Activated naive CD4-positive, alpha-beta T cell treated with anti-CD3 and anti-CD28 coated beads, Interleukin-2, amount 50 U/mL, for 24 hours (primary cell): ENCODE results near the gene CLDN16.

Experiments
- H3K27ac Mint-ChIP-seq: one replicate; pipeline ENCODE4 v1.8.0; 2021; ENCODE audit warnings: mild to moderate bottlenecking, mixed read lengths
- H3K27me3 Mint-ChIP-seq: one replicate; pipeline ENCODE4 v1.8.0; 2021; ENCODE audit warnings: mixed read lengths
- H3K36me3 Mint-ChIP-seq: one replicate; pipeline ENCODE4 v1.8.0; 2021; ENCODE audit warnings: mixed read lengths
- H3K4me1 Mint-ChIP-seq: one replicate; pipeline ENCODE4 v1.8.0; 2021; ENCODE audit warnings: mixed read lengths
- H3K4me3 Mint-ChIP-seq: one replicate; pipeline ENCODE4 v1.8.0; 2021; ENCODE audit warnings: mild to moderate bottlenecking, mixed read lengths
- H3K9me3 Mint-ChIP-seq: one replicate; pipeline ENCODE4 v1.8.0; 2021; ENCODE audit warnings: mixed read lengths

Gene CLDN16

DNA sequence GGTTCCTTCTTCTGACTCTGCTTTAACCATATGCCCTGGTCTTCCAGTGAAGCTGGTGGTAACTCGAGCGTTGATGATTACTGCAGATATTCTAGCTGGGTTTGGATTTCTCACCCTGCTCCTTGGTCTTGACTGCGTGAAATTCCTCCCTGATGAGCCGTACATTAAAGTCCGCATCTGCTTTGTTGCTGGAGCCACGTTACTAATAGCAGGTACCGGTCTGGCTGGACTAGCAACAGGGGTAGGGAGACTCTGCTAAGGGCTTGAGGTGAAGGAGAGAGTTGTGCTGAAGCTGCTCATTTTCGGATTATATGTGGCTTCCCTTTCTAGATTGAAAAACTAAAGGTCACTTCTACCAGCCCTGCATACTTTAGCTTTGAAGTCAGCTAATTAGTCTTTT is 16.8 kb downstream of the CLDN16 start:
- Mint-ChIP-seq H3K36me3 (no peaks in the 10 kb centered on the region), H3K4me3 (no peak overlapping the region), H3K27me3 (peaks cover 1% of the 10 kb centered on the region), H3K27ac (no peak overlapping the region), H3K4me1 (no peaks in the 10 kb centered on the region), H3K9me3 (no peaks in the 10 kb centered on the region)

DNA sequence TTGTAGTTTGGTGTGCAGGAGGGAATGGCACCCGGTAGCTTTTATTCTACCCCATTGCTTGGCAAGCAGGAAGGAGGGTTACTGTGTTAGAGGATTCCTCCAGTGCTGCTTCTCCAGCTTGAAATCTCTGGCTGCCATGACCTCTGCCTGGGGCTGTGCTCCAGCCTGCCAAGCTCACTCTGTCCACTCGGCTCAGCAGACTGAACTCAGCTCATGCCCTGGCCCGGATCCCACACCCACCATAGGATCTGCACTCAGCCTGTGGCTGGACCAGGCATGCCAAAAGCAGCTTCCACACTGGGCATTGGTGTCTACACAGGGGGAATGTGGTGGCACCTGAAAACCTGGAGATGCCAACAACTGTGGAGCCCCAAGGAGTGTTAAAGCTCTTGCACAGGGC is 26.3 kb downstream of the CLDN16 start:
- Mint-ChIP-seq H3K27me3 (no peaks in the 10 kb centered on the region), H3K4me3 (no peak overlapping the region), H3K9me3 (no peaks in the 10 kb centered on the region), H3K4me1 (no peaks in the 10 kb centered on the region), H3K27ac (no peak overlapping the region), H3K36me3 (no peaks in the 10 kb centered on the region)

DNA sequence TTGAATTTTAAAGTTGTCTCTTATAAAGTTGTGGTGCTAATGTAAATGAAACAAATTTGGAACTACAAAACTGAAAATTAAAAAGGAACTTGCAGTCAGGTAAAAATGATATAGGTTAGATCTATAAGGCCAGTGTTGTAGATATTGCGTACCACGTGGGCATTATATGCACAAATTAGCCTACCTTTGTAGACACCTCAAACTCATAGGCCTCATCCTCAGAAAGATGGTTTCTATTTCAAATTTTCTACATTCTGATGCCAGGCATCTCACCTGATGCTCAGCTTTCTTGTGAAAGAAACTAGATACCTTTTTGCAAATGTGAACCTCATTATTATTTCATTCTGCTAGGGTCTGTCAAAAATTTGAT is 36.1 kb downstream of the CLDN16 start:
- Mint-ChIP-seq H3K27ac (no peak overlapping the region), H3K4me1 (peaks cover 9% of the 10 kb centered on the region), H3K4me3 (no peak overlapping the region), H3K36me3 (no peaks in the 10 kb centered on the region), H3K27me3 (no peaks in the 10 kb centered on the region), H3K9me3 (no peaks in the 10 kb centered on the region)

DNA sequence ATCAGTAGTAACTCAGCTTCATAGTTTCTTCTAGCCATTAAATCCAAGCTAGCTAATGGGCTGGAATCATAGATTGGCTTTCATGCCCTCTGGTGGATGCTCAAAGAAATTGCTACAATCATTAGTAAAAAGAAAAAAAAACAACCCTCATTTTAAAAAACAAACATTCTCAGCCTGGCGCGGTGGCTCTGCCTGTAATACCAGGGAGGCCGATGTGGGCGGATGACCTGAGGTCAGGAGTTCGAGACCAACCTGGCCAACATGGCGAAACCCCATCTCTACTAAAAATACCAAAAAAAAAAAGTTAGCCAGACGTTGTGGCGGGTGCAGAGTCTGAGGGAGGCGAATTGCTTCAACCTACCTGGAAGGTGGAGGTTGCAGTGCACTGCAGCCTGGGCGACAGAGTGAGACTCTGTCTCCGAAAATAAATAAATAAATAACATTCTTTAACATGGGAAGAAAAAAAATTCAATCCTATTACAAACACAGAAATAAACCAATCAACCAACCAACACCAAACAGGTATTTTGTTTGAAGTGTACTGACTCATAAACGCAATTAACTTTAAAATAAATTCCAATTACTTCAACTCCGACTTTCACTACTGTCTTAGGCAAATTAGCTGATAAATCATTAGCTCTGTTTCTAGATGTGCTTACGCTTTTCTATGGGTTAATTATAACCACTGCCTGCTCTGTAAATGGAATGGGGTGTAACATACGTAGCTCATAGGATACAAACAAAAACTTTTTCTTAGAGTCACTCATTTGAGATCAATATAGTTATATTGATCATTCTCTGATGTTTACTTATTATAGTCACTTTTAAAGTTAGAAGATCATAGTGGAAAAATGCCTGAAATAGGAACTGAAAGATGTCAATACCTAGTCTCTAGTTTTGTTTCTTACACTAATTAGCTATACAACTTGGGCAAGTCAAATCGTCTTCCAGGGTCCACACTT is 36.8 kb downstream of the CLDN16 start:
- Mint-ChIP-seq H3K4me3 (no peak overlapping the region), H3K9me3 (no peaks in the 10 kb centered on the region), H3K36me3 (no peaks in the 10 kb centered on the region), H3K27ac (peak overlapping the region; percentile 27), H3K27me3 (peaks cover 2% of the 10 kb centered on the region), H3K4me1 (peaks cover 9% of the 10 kb centered on the region)

DNA sequence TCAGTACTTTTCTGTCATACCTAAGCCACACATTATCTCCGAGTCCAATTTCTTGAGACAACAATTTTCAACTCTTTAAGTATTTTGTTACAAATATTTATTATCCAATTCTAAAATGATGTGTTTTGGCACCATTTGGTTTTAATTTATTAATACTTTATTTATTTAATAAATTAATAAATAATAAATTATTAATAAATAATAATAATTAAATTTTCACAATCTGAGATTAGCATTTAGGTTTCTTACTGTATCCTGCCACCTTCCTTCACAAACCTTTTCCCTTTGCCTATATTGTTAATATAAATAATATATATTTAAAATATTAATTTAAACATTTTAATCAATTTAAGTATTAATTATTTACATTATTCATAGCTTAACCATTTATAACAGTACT is 37.9 kb downstream of the CLDN16 start:
- H3K27me3 Mint-ChIP-seq, result peaks cover 2% of the 10 kb centered on the region
- no peaks in the 10 kb centered on the region for H3K36me3 Mint-ChIP-seq
- H3K27ac Mint-ChIP-seq, result no peak overlapping the region
- H3K4me3 Mint-ChIP-seq, result no peak overlapping the region
- H3K4me1 Mint-ChIP-seq, result peaks cover 9% of the 10 kb centered on the region
- no peaks in the 10 kb centered on the region for H3K9me3 Mint-ChIP-seq

DNA sequence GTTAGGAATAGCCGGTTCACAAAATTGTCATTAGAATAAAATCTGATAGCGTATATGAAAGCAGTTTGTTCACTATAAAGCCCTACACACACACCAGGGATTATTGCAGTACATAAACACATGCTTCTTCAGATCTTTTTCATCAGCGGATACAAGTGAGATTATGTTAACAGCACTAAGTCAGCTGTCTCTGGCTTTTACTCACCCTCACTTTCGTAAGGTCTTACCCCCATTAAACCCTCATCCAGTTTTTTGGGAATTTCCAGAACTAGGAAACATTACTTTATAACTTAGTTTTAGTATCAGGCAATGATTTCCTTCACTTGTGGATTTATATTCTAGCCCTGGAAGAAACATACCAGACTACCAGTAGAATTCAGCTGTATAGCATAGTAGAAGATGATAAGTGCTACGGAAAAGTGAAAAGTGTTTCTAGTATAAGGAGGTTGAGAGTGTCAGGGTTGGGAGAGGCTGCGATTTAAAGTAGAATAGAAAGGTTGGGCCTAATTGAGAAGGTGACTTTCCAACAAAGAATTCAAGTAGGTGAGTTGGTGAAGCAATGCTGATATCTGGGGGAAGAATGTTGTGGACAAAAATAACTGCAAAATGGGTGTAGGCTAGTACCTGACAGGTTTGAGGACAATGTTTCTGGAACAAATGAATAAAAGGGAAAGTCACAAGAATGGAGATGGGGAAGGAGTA is 39.0 kb downstream of the CLDN16 start:
- Mint-ChIP-seq H3K27me3 (peaks cover 2% of the 10 kb centered on the region), H3K27ac (no peak overlapping the region), H3K4me1 (peaks cover 9% of the 10 kb centered on the region), H3K4me3 (no peak overlapping the region), H3K9me3 (no peaks in the 10 kb centered on the region), H3K36me3 (no peaks in the 10 kb centered on the region)

DNA sequence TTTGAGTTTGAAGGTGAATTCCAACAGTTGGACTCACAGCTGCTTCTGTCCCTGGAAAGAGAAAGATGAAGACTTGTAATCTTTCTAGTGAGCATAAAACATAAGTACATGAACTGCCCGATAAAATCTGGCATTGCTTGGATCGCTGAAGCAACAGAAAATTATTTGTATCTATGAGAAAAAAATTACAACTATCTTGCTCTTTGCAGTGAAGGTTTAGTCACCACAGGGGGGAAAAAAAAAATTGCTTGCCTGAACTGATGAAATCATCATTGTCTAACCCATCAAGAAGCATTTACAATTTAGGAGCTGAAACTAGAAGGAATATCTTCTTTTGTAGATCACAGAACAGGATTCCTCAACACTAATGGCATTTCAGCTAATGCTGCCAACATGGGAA is 41.7 kb downstream of the CLDN16 start:
- peaks cover 4% of the 10 kb centered on the region for H3K4me1 Mint-ChIP-seq
- peaks cover 10% of the 10 kb centered on the region for H3K27me3 Mint-ChIP-seq
- H3K4me3 Mint-ChIP-seq, result no peak overlapping the region
- no peaks in the 10 kb centered on the region for H3K36me3 Mint-ChIP-seq
- H3K27ac Mint-ChIP-seq, result no peak overlapping the region
- no peaks in the 10 kb centered on the region for H3K9me3 Mint-ChIP-seq

DNA sequence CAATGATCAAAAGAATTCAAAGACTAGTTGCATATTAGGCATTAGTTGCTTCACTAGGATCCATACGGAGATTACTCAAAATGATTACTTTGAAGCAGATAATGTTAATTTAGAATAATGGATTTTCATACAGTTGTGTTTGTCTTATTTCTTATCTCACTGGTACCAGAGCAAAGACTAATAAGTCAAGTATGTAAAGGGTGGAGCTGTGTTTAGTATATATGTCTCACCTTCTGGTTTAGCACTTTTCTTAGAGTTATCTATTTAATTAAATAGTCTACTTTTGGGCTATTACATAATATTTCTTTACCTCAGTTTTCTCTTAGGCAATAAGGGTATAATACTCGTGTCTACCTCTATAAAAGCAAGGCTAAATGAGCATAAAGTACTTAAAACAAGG is 42.9 kb downstream of the CLDN16 start:
- Mint-ChIP-seq H3K27me3 (peaks cover 10% of the 10 kb centered on the region), H3K4me1 (no peaks in the 10 kb centered on the region), H3K36me3 (no peaks in the 10 kb centered on the region), H3K4me3 (no peak overlapping the region), H3K27ac (no peak overlapping the region), H3K9me3 (no peaks in the 10 kb centered on the region)

DNA sequence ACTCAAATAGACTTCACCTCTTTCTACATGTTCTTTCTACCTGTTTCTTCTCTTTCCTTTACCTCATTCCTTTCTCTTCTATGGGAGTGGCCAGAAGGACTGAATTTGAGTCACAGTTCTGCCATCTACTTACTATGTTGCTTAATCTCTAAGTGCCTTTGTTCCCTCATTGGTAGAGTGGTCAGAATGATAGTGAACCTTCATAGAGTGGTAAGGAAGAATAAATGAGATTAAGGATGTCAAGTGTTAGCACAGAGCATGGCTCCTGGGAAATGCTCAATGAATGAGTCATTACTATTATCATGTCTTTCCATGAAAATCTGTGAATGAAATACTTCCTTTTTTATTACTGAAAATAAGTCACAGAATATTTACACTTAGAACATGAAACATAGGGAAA is 44.3 kb downstream of the CLDN16 start:
- Mint-ChIP-seq H3K4me3 (no peak overlapping the region), H3K27me3 (peaks cover 13% of the 10 kb centered on the region), H3K9me3 (no peaks in the 10 kb centered on the region), H3K36me3 (no peaks in the 10 kb centered on the region), H3K4me1 (no peaks in the 10 kb centered on the region), H3K27ac (no peak overlapping the region)

DNA sequence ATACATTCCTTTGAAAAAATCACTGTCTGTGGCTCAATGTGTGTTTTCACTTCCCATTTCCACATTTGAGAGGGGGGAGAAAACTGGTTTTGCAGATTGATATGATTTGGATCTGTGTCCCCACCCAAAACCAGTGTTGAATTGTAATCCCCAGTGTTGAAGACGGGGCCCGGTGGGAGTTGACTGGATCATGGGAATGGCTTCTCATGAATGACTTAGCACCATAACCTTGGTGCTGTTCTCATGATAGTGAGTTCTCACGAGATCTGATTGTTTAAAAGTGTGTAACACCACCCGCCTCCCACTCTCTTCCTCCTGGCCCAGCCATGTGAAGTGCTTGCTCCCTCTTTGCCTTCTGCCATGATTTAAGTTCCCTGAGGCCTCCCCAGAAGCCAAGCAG is 45.7 kb downstream of the CLDN16 start:
- no peaks in the 10 kb centered on the region for H3K9me3 Mint-ChIP-seq
- H3K36me3 Mint-ChIP-seq, result no peaks in the 10 kb centered on the region
- peaks cover 13% of the 10 kb centered on the region for H3K27me3 Mint-ChIP-seq
- no peaks in the 10 kb centered on the region for H3K4me1 Mint-ChIP-seq
- H3K27ac Mint-ChIP-seq, result no peak overlapping the region
- no peak overlapping the region for H3K4me3 Mint-ChIP-seq

DNA sequence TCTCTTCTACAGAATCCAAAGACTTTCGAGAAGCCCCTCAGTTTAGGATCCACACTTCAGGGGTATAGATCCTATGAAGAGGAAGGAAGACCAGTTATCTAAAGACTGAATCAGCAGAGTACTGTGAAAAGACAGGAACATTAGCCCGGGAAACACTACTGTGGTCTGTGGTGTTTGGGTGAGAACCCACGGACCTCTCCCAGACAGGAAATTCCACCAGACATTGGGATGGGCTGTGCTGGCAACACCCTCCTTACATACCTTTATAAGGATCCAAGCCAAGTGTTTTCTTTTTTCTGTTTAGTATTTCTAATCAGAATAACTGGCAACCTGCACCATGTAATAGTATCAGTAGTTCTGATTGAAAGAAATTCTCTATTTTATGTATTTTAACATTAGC is 47.7 kb downstream of the CLDN16 start:
- H3K9me3 Mint-ChIP-seq, result no peaks in the 10 kb centered on the region

DNA sequence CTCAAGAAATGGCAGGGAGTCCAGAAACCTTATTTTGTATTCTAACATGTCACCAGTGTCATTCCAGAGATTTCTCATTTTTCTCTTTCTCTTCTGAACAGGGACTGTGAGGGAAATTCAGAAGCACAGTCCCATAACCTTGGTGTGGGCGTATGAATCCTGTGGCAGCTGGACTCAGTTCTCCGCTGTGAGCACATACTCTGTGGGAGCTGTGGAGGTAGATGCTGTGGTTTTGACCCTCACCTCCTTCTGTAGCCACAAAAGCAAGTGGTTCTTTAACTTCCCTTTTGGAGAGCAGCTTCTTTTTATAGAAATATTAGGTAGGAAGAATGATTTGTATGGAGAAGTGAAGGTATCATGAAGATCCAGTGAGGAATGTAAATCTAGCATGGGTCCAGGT is 48.4 kb downstream of the CLDN16 start:
- no peak overlapping the region for H3K4me3 Mint-ChIP-seq
- H3K9me3 Mint-ChIP-seq, result no peaks in the 10 kb centered on the region
- no peak overlapping the region for H3K27ac Mint-ChIP-seq
- no peaks in the 10 kb centered on the region for H3K4me1 Mint-ChIP-seq
- H3K27me3 Mint-ChIP-seq, result peaks cover 16% of the 10 kb centered on the region
- no peaks in the 10 kb centered on the region for H3K36me3 Mint-ChIP-seq

More for the DNA sequence above, 47.7 kb downstream of the CLDN16 start:
- Mint-ChIP-seq H3K4me3 (no peak overlapping the region), H3K27ac (no peak overlapping the region), H3K4me1 (no peaks in the 10 kb centered on the region), H3K36me3 (no peaks in the 10 kb centered on the region), H3K27me3 (peaks cover 16% of the 10 kb centered on the region)

DNA sequence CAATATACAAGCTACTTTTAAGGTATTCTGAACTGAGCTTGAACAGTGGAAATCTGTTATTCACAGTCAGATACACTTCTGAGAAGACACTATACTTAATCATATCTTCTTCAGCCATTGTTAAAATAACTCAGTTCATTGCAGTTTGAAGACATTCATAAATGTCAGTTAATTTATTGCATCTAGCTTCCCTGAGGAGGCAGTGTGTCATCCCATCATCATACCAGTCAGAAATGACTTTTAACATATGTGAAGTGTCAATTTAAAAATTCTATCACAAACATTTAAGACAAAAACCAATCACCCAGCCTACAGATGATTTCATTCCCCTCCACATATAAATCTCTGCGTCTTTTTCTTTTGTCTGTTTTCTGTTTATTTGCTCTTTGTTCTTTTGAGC is 54.3 kb downstream of the CLDN16 start:
- no peaks in the 10 kb centered on the region for H3K36me3 Mint-ChIP-seq
- peaks cover 7% of the 10 kb centered on the region for H3K27me3 Mint-ChIP-seq
- no peak overlapping the region for H3K4me3 Mint-ChIP-seq
- no peaks in the 10 kb centered on the region for H3K9me3 Mint-ChIP-seq
- H3K4me1 Mint-ChIP-seq, result peaks cover 10% of the 10 kb centered on the region
- H3K27ac Mint-ChIP-seq, result no peak overlapping the region

DNA sequence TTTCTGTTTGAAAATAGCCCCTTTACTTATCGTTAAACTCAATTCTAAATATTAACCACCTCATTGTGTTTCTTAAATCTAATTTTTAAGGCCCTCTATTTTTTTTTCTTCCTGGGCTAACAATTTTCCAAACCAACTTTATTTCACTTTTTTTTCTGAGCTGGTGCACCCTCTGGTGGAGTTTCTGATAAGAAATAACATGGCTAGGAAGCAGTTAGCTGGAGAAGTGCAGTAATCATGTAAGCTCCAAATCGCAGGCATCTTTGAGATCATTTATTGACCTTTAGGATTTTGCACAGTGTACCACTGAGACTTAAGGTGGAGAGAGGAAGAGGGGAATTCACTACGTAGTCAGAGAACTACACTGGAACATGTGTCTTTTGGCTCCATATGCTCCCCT is 55.3 kb downstream of the CLDN16 start:
- H3K9me3 Mint-ChIP-seq, result no peaks in the 10 kb centered on the region

DNA sequence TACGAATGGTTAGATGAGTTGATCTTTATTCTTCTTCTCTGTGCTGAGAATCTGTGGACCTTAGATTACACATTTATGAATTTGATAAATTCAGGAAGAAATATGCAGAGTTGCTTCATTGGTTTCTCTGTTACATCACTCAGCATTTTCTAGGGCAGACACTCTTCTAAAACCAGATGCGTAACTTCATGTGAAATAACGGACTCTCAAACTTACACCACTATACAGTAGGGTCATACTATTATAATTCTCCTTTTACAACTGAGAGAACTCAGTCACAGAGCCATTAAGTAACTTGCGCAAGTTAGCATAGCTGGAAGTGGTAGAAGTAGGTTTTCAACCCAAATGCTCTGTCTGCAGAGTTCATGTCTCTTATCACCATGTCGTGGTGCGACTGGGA is 56.0 kb downstream of the CLDN16 start:
- H3K4me1 Mint-ChIP-seq, result peaks cover 10% of the 10 kb centered on the region
- no peak overlapping the region for H3K27ac Mint-ChIP-seq

More for the DNA sequence above, 55.3 kb downstream of the CLDN16 start:
- no peaks in the 10 kb centered on the region for H3K36me3 Mint-ChIP-seq
- no peak overlapping the region for H3K27ac Mint-ChIP-seq
- no peak overlapping the region for H3K4me3 Mint-ChIP-seq
- peaks cover 10% of the 10 kb centered on the region for H3K4me1 Mint-ChIP-seq
- H3K27me3 Mint-ChIP-seq, result peaks cover 7% of the 10 kb centered on the region

DNA sequence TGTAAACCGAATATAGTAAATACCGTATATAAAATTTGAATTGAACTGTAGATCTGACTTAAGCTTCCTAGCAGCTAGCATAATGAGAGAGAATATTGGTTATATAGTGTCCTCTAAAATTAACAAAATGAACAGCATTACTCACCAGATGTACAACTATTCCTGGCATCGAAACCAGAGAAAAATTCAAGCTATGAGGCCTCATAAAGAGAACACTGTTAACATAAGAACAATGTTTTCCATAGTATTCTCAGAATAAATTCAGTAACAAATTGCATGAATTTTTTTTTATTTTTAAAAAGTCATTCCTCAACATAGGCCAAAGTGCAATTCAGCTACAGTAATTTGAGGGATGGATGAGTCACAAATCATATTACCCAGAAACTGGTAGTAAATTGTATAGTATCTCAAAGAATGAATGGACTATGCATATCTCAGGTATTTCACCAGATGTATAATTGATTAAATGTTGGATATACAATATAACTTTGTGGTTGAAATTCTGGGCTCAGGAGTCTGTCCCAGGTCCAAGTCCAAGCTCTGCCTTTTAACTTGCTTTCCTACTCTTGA is 56.7 kb downstream of the CLDN16 start:
- Mint-ChIP-seq H3K27ac (no peak overlapping the region), H3K36me3 (no peaks in the 10 kb centered on the region), H3K4me1 (peaks cover 10% of the 10 kb centered on the region), H3K4me3 (no peak overlapping the region), H3K9me3 (no peaks in the 10 kb centered on the region), H3K27me3 (peaks cover 2% of the 10 kb centered on the region)

More for the DNA sequence above, 56.0 kb downstream of the CLDN16 start:
- no peaks in the 10 kb centered on the region for H3K9me3 Mint-ChIP-seq
- H3K27me3 Mint-ChIP-seq, result peaks cover 7% of the 10 kb centered on the region
- no peak overlapping the region for H3K4me3 Mint-ChIP-seq
- no peaks in the 10 kb centered on the region for H3K36me3 Mint-ChIP-seq
